ENCODE results near the gene CWC27. TPM values are rescaled to one million over a fixed set of nuclear protein-coding genes. Genes with fewer than 3 reads are reported as not detected.

Gene CWC27
- total RNA-seq, 1 experiment from 2014 or later, result 42.7 TPM

- no peak overlapping the region for H3K27ac Mint-ChIP-seq
- ATAC-seq (no peak), DNase-seq (ENCODE audit: low spot score) (no peak)
- no peaks in the 10 kb centered on the region for H3K27me3 Mint-ChIP-seq (ENCODE audit: low read depth)
- ChIA-PET CTCF (no interaction called here), POLR2A (no interaction called here)
- H3K4me1 Mint-ChIP-seq, result 0 out of 2 replicates have a peak, but pooled peaks cover 5% of the 10 kb centered on the region
- no peak overlapping the region for H3K4me3 Mint-ChIP-seq
- no peaks in the 10 kb centered on the region for H3K36me3 Mint-ChIP-seq
- H3K9me3 Mint-ChIP-seq, result no peaks in the 10 kb centered on the region
- TF ChIP-seq ZNF416 (CRISPR knock-in tag; IDR thresholded peaks at IDR 0.05) (no peak), RORB (CRISPR knock-in tag; IDR thresholded peaks at IDR 0.05) (no peak), GTF2I (CRISPR knock-in tag; conservative IDR thresholded peaks at IDR 0.05) (no peak), CREB1 (CRISPR knock-in tag; IDR thresholded peaks at IDR 0.05) (no peak), OVOL2 (CRISPR knock-in tag; IDR thresholded peaks at IDR 0.05; ENCODE audit: borderline replicate concordance) (no peak), SOX15 (CRISPR knock-in tag; IDR thresholded peaks at IDR 0.05) (no peak), ZNF317 (CRISPR knock-in tag; IDR thresholded peaks at IDR 0.05; ENCODE audit: borderline replicate concordance, low read depth) (no peak), FOXP1 (CRISPR knock-in tag; IDR thresholded peaks at IDR 0.05; ENCODE audit: borderline replicate concordance) (no peak)
- TF ChIP-seq, protein P1, sequence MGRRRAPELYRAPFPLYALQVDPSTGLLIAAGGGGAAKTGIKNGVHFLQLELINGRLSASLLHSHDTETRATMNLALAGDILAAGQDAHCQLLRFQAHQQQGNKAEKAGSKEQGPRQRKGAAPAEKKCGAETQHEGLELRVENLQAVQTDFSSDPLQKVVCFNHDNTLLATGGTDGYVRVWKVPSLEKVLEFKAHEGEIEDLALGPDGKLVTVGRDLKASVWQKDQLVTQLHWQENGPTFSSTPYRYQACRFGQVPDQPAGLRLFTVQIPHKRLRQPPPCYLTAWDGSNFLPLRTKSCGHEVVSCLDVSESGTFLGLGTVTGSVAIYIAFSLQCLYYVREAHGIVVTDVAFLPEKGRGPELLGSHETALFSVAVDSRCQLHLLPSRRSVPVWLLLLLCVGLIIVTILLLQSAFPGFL (CRISPR knock-in tag; IDR thresholded peaks at IDR 0.05; ENCODE audit: borderline replicate concordance), result no peak
- TF ChIP-seq, protein P2, sequence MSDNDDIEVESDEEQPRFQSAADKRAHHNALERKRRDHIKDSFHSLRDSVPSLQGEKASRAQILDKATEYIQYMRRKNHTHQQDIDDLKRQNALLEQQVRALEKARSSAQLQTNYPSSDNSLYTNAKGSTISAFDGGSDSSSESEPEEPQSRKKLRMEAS (CRISPR knock-in tag; IDR thresholded peaks at IDR 0.05), result no peak
Observed at GRCh38 chr5:65010841-65011240, 242.1 kb downstream of the CWC27 start.

DNA sequence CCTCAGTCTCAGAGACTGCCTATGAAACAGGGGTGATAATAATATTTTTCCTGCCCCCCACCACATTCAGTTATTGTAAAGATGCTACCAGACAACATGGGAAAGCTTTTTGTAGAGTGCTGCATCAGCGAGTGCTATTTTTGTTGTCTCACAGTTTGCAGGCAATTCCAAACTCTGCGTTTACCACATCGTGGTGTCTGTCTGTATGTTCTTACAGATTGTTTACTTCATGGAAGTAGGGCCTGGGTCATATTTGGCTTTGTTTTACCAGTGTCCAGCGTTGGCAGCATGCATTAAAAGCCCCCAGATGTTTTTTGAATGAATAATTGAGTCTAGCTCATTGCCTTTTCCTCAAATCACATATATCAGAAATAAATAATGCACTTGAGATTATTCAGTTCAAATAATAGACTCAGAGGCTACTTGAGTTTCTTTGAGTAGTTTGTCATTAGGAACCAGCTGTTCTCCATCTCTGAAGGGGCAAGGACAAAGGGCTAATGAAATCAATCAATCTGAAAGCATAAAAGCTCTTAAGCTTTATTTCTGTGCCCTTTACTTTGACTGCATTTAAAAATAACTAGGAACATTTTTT lies 243.7 kb downstream of the CWC27 start:
- H3K27me3 Mint-ChIP-seq (ENCODE audit: low read depth), result no peaks in the 10 kb centered on the region
- ChIA-PET POLR2A (no interaction called here), CTCF (interaction anchor here (2.0 kb wide), 1 partner anchor 25 kb away, joined by 4 read pairs; no protein-coding TSS in a partner anchor)
- no peak for ATAC-seq
- no peak overlapping the region for H3K27ac Mint-ChIP-seq
- 0 out of 2 replicates have a peak, but pooled peaks cover 7% of the 10 kb centered on the region for H3K4me1 Mint-ChIP-seq
- H3K4me3 Mint-ChIP-seq, result no peak overlapping the region
- H3K36me3 Mint-ChIP-seq, result no peaks in the 10 kb centered on the region
- H3K9me3 Mint-ChIP-seq, result no peaks in the 10 kb centered on the region
- no peak for DNase-seq (ENCODE audit: low spot score)
- TF ChIP-seq NFATC4 (CRISPR knock-in tag; IDR thresholded peaks at IDR 0.05), result no peak
- TF ChIP-seq NFYB (CRISPR knock-in tag; conservative IDR thresholded peaks at IDR 0.05; ENCODE audit: low read depth), result no peak
- no peak for TF ChIP-seq TP53 (CRISPR knock-in tag; IDR thresholded peaks at IDR 0.05)
- no peak for TF ChIP-seq USF1 (CRISPR knock-in tag; IDR thresholded peaks at IDR 0.05)
- TF ChIP-seq STAT6 (CRISPR knock-in tag; conservative IDR thresholded peaks at IDR 0.05; ENCODE audit: low read depth), result no peak
- TF ChIP-seq, protein P3, sequence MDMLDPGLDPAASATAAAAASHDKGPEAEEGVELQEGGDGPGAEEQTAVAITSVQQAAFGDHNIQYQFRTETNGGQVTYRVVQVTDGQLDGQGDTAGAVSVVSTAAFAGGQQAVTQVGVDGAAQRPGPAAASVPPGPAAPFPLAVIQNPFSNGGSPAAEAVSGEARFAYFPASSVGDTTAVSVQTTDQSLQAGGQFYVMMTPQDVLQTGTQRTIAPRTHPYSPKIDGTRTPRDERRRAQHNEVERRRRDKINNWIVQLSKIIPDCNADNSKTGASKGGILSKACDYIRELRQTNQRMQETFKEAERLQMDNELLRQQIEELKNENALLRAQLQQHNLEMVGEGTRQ (CRISPR knock-in tag; IDR thresholded peaks at IDR 0.05), result no peak
- no peak for TF ChIP-seq ZSCAN18 (CRISPR knock-in tag; IDR thresholded peaks at IDR 0.05)
- TF ChIP-seq FOXK1 (CRISPR knock-in tag; IDR thresholded peaks at IDR 0.05), result no peak
- TF ChIP-seq EMX1 (CRISPR knock-in tag; IDR thresholded peaks at IDR 0.05), result no peak
- TF ChIP-seq ZNF532 (CRISPR knock-in tag; IDR thresholded peaks at IDR 0.05; ENCODE audit: borderline replicate concordance), result no peak
- no peak for TF ChIP-seq ZNF425 (CRISPR knock-in tag; conservative IDR thresholded peaks at IDR 0.05)

Measured in WTC11 (cell line).